Kidney (tissue), 14 donors: Measurements from ENCODE around the gene COL17A1. TPM values are rescaled to one million over a fixed set of nuclear protein-coding genes. Genes with fewer than 3 reads are reported as not detected.

ENCODE experiments used
- DNase-seq, 5 donors: peaks; one replicate each; pipeline ENCODE4 v3.0.0-alpha.2; 2013 to 2020
- FAIRE-seq: peaks from 2 replicates; lab custom pipeline; 2012; peaks lifted over from hg19 to GRCh38; lab: Jason Lieb, UNC
- H3K27ac ChIP-seq, 2 donors: one replicate each; pipeline ENCODE4 v1.7.0; 2013; ENCODE audit warnings: low read depth in 2 of 2, low read length in 2 of 2, inconsistent platforms in 1 of 2
- H3K27me3 ChIP-seq: one replicate; pipeline ENCODE4 v1.7.1; 2013; ENCODE audit warnings: low read length, inconsistent platforms; ENCODE audit not compliant: control insufficient read depth, insufficient read depth
- H3K36me3 ChIP-seq, 3 donors: one replicate each; pipeline versions ENCODE4 v1.7.0 to v1.7.1; 2013; ENCODE audit warnings: low read length in 3 of 3, control low read depth in 1 of 3, inconsistent platforms in 1 of 3; ENCODE audit not compliant: insufficient read depth in 3 of 3, control insufficient read depth in 2 of 3
- H3K4me1 ChIP-seq, 3 donors: one replicate each; pipeline versions ENCODE4 v1.7.0 to v1.7.1; 2013; ENCODE audit warnings: low read length in 3 of 3, inconsistent platforms in 1 of 3, low read depth in 1 of 3; ENCODE audit not compliant: control insufficient read depth in 2 of 3, insufficient read depth in 2 of 3
- H3K4me3 ChIP-seq, 3 donors: one replicate each; pipeline versions ENCODE4 v1.7.0 to v1.8.1; 2013; ENCODE audit warnings: low read length in 3 of 3, control low read depth in 1 of 3, inconsistent platforms in 1 of 3
- H3K9ac ChIP-seq, 3 donors: one replicate each; pipeline versions ENCODE4 v1.7.0 to v1.7.1; 2013; ENCODE audit warnings: low read length in 3 of 3, control low read depth in 1 of 3, inconsistent platforms in 1 of 3
- H3K9me3 ChIP-seq, 3 donors: one replicate each; pipeline versions ENCODE4 v1.7.0 to v1.7.1; 2013; ENCODE audit warnings: low read length in 3 of 3, control low read depth in 1 of 3, inconsistent platforms in 1 of 3; ENCODE audit not compliant: control insufficient read depth in 2 of 3, insufficient read depth in 1 of 3
- CTCF ChIP-seq: IDR thresholded peaks from 3 replicates; pipeline ENCODE4 v1.5.1; 2012; ENCODE audit warnings: mild to moderate bottlenecking, moderate library complexity, borderline replicate concordance; ENCODE audit not compliant: insufficient read depth; ENCODE audit errors: extremely low read depth
- intact Hi-C: fragments of 100-400 bp; cut with DNase I; formaldehyde crosslinking; loops from one replicate; pipeline ENCODE4 v1.11.1; 2022
- polyA plus RNA-seq: library from polyadenylated mRNA; stranded (reverse); fragments of 350-450 nt; fragmentation: Illumina TruSeq; extraction: RNeasy Lipid Tissue Mini Kit (QIAGEN cat#74804); gene quantifications from one replicate; pipeline ENCODE4 v1.2.3, GENCODE V29; 2014; ENCODE audit warnings: low read depth, low replicate concordance; ENCODE audit not compliant: insufficient read depth
- total RNA-seq: library from RNA; stranded (reverse); fragmentation: NEBNext Ultra II Directional; extraction: Animal tissue kit (Norgen Biotek cat#: 25700); gene quantifications from one replicate; pipeline ENCODE4 v1.2.1, GENCODE V29; 2021
- donor health status: control.
- donor health status: control.
- donor health status: control.
- donor health status: control.
- donor health status: control.
- donor health status: DM: yes; HTN: yes; CAD: no.
- donor health status: Normal renal cell carcinoma (clear cell type).

Gene COL17A1
- total and polyA plus RNA-seq, 2 donors from 2014 or later, result 0.58 to 10.8 TPM

DNA sequence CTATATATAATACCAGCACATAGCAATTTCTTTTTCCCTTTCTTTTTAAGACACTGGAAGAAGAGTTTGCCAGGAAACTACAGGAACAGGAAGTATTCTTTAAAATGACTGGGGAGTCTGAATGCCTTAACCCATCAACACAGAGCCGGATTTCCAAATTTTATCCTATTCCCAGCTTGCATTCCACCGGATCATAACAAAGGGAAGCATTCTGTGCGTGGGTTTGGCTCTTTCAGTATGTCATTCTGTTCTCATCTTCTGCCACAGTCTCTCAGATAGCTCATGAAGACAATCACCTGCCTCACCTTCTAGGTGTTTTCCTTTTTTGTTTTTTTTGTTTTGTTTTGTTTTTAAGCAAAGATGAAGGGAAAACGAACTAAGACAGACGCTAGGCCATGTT is 60.2 kb downstream of the COL17A1 start:
- H3K4me1 ChIP-seq, result peaks cover 0 to 6% (median 0%) of the 10 kb centered on the region in 3 donors
- TF ChIP-seq CTCF, result no peak
- no peak overlapping the region for H3K27ac ChIP-seq
- no peak overlapping the region for H3K4me3 ChIP-seq
- no peak overlapping the region for H3K9ac ChIP-seq
- no peaks in the 10 kb centered on the region for H3K27me3 ChIP-seq
- no peaks in the 10 kb centered on the region for H3K9me3 ChIP-seq
- H3K36me3 ChIP-seq, result peaks cover 0 to 54% (median 36%) of the 10 kb centered on the region in 3 donors
- intact Hi-C loops, result no loop called here
- FAIRE-seq (no peak), DNase-seq (no peak)

GRCh38 chr10:104022026-104022425 is 63.7 kb downstream of the COL17A1 start:
- intact Hi-C loops, result no loop called here
- H3K9ac ChIP-seq, result no peak overlapping the region
- FAIRE-seq, result no peak

DNA sequence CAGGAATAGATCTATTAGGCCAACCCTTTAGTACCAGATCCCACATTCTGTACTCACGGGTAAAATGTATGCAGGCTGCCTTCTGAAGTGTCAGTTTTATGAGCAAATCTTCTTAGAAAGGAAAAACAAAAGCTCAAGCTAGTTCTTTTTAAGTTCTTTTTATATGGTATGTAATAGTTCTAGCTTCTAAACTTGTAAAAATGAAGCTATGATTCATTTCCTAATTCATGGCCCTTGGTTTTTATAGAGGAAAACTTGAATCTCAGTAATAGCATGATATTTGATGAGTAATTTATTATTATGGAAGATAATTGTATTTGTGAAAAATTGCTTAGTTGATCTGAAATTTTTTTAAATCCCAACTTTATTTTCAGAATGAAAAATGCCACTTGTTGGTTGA is 64.4 kb downstream of the COL17A1 start:
- H3K4me3 ChIP-seq, result no peak overlapping the region
- no peak overlapping the region for H3K27ac ChIP-seq
- no peak for TF ChIP-seq CTCF
- H3K9me3 ChIP-seq, result no peaks in the 10 kb centered on the region
- intact Hi-C loops, result no loop called here
- peaks cover 0 to 71% (median 37%) of the 10 kb centered on the region in 3 donors for H3K36me3 ChIP-seq
- DNase-seq (no peak), FAIRE-seq (peak; percentile 32)
- no peak overlapping the region for H3K9ac ChIP-seq
- H3K4me1 ChIP-seq, result peaks cover 0 to 1% (median 0%) of the 10 kb centered on the region in 3 donors
- no peaks in the 10 kb centered on the region for H3K27me3 ChIP-seq

More at GRCh38 chr10:104022026-104022425, 63.7 kb downstream of the COL17A1 start:
- Histone ChIP-seq H3K27ac (no peak overlapping the region), H3K4me1 (peaks cover 0 to 6% (median 0%) of the 10 kb centered on the region in 3 donors), H3K27me3 (no peaks in the 10 kb centered on the region), H3K4me3 (no peak overlapping the region), H3K36me3 (peaks cover 0 to 71% (median 37%) of the 10 kb centered on the region in 3 donors), H3K9me3 (no peaks in the 10 kb centered on the region)
- TF ChIP-seq CTCF, result no peak
- DNase-seq, result no peak

DNA sequence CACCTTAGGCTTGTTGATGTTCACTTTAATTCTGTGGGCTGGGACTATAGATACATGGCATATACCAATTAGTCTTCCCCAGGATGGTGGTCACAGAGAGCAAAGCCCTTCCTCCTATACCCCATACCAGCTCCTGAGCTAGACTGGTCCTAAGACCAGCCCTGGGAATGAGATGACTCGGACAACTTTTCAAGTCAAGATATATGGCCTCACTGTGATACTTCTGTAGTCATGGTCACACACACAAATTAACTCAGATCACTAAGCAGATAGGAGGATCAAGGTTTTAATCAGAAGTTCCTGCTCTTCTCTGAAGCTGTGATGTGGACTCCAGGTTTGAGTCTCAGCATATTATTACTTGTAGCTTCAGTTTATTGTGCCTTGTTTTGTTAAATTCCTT is 65.7 kb downstream of the COL17A1 start:
- no peak overlapping the region for H3K9ac ChIP-seq
- peaks cover 0 to 64% (median 34%) of the 10 kb centered on the region in 3 donors for H3K36me3 ChIP-seq
- H3K27me3 ChIP-seq, result no peaks in the 10 kb centered on the region
- no peaks in the 10 kb centered on the region for H3K4me1 ChIP-seq
- intact Hi-C loops, result no loop called here
- no peak for DNase-seq
- H3K9me3 ChIP-seq, result no peaks in the 10 kb centered on the region
- H3K27ac ChIP-seq, result no peak overlapping the region
- FAIRE-seq, result no peak
- H3K4me3 ChIP-seq, result no peak overlapping the region
- no peak for TF ChIP-seq CTCF
